Ishikawa (cell line): ENCODE results near the gene SLC6A3.

Source experiments
- CEBPB ChIP-seq: IDR thresholded peaks from 2 replicates; pipeline ENCODE4 v1.6.1; 2012
- CREB1 ChIP-seq: IDR thresholded peaks from 2 replicates; pipeline ENCODE4 v1.6.1; 2012; ENCODE audit warnings: low read depth
- EGR1 ChIP-seq: IDR thresholded peaks from 2 replicates; pipeline ENCODE4 v1.6.1; 2012
- EP300 ChIP-seq: IDR thresholded peaks from 2 replicates; pipeline ENCODE4 v1.6.1; 2012; ENCODE audit warnings: borderline replicate concordance
- FOXM1 ChIP-seq: IDR thresholded peaks from 2 replicates; pipeline ENCODE4 v1.6.1; 2012; ENCODE audit warnings: low read depth, borderline replicate concordance
- NFIC ChIP-seq: IDR thresholded peaks from 2 replicates; pipeline ENCODE4 v1.6.1; 2012
- RAD21 ChIP-seq: IDR thresholded peaks from 2 replicates; pipeline ENCODE4 v1.6.1; 2012; ENCODE audit warnings: low read depth
- TAF1 ChIP-seq: IDR thresholded peaks from 2 replicates; pipeline ENCODE4 v1.6.1; 2012; ENCODE audit warnings: low read depth, mild to moderate bottlenecking
- TCF12 ChIP-seq: IDR thresholded peaks from 2 replicates; pipeline ENCODE4 v1.6.1; 2012; ENCODE audit warnings: low read depth
- TEAD4 ChIP-seq: IDR thresholded peaks from 2 replicates; pipeline ENCODE4 v1.6.1; 2012
- YY1 ChIP-seq: IDR thresholded peaks from 2 replicates; pipeline ENCODE4 v1.6.1; 2012; ENCODE audit warnings: low read depth
- ZBTB7A ChIP-seq: IDR thresholded peaks from 2 replicates; pipeline ENCODE4 v1.6.1; 2012; ENCODE audit warnings: low read depth
- TF ChIP-seq, protein P1 (sequence below): IDR thresholded peaks from 2 replicates; pipeline ENCODE4 v1.6.1; 2012
- TF ChIP-seq, protein P2 (sequence below): IDR thresholded peaks from 2 replicates; pipeline ENCODE4 v1.6.1; 2012
- TF ChIP-seq, protein P3 (sequence below): IDR thresholded peaks from 2 replicates; pipeline ENCODE4 v1.6.1; 2012; ENCODE audit warnings: low read depth, mild to moderate bottlenecking

SLC6A3 gene

DNA sequence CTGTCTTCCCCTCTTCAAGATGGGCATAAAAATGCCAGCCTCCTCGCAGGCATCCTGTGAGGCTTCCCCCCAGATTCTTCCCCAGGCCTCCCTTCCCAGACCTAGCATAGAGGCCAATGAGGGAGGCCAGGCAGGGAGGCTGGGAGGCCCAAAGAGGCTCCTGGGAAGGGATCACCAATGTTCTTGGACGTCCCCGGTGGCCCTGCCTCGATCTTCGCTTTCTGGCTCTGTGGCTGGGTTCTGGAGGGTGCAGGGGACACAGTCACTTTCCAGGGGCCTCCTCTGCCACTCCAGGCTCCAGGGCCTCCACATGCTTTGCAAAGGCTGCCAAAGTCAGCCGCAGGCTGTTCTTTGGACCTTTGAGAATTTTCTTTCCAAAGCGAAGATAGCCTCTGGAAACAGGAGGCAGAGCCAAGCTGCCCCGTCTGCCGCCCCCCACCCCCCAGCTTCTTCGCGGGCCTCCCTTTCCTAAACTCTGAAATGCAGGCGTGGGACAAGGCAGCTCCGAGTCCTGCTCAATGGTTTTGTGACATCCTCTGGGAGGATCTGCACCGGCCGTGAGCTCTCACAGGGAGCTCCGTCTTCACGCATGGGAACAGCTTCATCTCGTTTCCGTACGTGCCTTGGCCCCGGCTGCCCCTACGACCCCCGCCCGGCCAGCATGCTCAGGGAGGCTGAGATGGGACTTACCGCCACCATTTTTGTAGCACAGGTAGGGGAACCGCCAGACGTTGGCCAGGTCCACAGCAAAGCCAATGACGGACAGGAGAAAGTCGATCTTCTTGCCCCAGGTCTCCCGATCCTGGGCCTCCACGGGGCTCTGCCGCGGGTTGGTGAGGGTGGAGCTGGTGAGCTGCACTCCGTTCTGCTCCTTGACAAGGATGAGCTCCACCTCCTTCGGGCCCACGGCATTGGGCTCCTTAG, 2.8 kb downstream of the SLC6A3 start:
- no peak for TF ChIP-seq RAD21
- TF ChIP-seq EGR1 = no peak
- no peak for TF ChIP-seq FOXM1
- TF ChIP-seq, protein P1, sequence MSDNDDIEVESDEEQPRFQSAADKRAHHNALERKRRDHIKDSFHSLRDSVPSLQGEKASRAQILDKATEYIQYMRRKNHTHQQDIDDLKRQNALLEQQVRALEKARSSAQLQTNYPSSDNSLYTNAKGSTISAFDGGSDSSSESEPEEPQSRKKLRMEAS = no peak
- no peak for TF ChIP-seq ZBTB7A
- no peak for TF ChIP-seq TAF1
- TF ChIP-seq TEAD4 = no peak
- no peak for TF ChIP-seq EP300
- TF ChIP-seq, protein P2, sequence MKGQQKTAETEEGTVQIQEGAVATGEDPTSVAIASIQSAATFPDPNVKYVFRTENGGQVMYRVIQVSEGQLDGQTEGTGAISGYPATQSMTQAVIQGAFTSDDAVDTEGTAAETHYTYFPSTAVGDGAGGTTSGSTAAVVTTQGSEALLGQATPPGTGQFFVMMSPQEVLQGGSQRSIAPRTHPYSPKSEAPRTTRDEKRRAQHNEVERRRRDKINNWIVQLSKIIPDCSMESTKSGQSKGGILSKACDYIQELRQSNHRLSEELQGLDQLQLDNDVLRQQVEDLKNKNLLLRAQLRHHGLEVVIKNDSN = no peak

DNA sequence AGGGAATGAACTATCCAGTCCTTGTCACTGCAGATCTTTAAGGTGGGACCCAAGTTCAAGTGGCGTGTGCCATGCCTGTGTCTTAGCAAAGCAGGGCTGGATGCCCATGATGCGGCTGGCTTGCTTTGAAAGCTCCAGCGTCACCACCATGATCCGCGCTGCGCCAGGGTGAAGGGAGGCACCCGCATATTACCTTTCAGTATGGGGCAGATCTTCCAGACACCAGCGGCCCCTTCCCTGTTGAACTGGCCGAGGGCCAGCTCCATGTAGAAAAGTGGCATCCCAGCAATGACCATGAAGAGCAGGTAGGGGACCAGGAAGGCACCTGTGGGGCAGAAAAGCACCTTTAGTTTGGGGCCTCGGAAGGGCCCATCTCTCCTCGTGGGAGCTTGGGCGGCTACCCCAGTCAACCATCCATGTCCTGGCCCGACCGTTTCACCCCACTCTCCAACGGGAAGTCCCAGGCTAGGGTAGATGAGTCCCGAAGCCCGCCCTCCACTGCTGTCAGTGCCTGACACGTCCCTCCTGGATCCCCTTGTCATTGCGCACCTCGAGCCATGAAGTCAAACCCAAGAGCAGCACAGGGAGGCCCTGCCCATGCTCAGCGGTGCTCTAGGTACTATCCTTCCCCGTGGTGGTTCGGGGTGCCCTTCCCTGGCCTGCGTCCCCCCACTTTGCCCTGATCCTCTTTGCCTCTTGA, 3.9 kb downstream of the SLC6A3 start:
- no peak for TF ChIP-seq CREB1
- TF ChIP-seq ZBTB7A = no peak
- TF ChIP-seq CEBPB = no peak
- no peak for TF ChIP-seq NFIC
- TF ChIP-seq TAF1 = no peak
- TF ChIP-seq, protein P1 = no peak
- TF ChIP-seq RAD21 = no peak
- TF ChIP-seq, protein P3, sequence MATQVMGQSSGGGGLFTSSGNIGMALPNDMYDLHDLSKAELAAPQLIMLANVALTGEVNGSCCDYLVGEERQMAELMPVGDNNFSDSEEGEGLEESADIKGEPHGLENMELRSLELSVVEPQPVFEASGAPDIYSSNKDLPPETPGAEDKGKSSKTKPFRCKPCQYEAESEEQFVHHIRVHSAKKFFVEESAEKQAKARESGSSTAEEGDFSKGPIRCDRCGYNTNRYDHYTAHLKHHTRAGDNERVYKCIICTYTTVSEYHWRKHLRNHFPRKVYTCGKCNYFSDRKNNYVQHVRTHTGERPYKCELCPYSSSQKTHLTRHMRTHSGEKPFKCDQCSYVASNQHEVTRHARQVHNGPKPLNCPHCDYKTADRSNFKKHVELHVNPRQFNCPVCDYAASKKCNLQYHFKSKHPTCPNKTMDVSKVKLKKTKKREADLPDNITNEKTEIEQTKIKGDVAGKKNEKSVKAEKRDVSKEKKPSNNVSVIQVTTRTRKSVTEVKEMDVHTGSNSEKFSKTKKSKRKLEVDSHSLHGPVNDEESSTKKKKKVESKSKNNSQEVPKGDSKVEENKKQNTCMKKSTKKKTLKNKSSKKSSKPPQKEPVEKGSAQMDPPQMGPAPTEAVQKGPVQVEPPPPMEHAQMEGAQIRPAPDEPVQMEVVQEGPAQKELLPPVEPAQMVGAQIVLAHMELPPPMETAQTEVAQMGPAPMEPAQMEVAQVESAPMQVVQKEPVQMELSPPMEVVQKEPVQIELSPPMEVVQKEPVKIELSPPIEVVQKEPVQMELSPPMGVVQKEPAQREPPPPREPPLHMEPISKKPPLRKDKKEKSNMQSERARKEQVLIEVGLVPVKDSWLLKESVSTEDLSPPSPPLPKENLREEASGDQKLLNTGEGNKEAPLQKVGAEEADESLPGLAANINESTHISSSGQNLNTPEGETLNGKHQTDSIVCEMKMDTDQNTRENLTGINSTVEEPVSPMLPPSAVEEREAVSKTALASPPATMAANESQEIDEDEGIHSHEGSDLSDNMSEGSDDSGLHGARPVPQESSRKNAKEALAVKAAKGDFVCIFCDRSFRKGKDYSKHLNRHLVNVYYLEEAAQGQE = no peak
- TF ChIP-seq EP300 = no peak
- TF ChIP-seq, protein P2 = no peak
- TF ChIP-seq FOXM1 = no peak
- TF ChIP-seq EGR1 = no peak
- no peak for TF ChIP-seq TCF12
- TF ChIP-seq TEAD4 = no peak
- TF ChIP-seq YY1 = no peak

DNA sequence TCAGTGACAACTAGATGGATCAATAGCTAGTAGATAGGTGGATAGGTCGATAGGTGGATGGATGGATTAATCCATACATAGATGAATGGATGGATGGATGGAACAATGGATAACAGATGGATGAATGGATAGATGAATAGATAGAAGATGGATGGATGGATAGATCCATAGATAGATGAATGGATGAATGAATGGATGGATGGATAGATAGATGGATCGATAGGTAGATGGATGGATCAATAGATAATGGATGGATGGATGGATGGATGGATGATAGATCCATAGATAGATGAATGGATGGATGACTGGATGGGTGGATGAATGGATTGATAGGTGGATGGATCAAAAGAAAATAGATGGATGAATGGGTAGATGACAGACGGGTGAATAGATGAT, 5.1 kb downstream of the SLC6A3 start:
- TF ChIP-seq NFIC (no peak), ZBTB7A (no peak), CEBPB (no peak), TEAD4 (no peak), EGR1 (no peak), EP300 (no peak), TCF12 (no peak), TAF1 (no peak), FOXM1 (no peak), YY1 (no peak), CREB1 (no peak)
- TF ChIP-seq, protein P2 = no peak
- TF ChIP-seq, protein P1 = no peak
- TF ChIP-seq, protein P3 = no peak

DNA sequence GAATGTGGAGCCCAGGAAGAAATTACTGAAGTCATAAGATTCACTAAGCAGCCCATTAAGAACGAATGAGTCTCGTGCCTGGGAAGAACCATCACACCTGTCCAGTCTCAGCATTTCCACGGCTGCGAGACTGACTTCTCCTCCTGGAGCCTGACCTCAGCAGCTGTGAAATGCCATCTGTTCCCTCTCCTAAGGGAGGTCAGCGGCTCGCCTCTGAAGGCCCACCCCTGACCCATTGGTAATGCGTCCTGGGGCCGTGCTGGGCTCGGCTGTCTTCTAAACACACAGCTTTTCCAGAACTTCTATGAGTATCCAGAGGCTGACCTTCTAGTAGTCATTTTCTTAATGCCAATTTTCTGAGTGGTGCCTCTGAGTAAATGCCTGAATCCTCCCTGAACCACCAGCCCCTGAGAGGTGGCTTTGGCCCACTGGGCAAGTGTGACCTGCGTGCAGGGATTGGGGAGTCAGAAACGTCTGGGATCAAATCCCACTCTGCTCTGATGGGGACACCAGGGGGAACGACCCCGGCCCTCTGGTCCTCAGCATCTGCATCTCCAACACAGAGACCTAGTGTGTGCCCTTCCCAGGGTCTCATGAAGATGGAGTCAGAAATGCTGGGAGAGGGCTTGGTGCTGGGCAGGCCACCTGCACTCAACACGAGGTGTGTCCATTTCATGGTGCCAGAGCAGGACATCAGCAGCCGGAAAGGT, 5.7 kb downstream of the SLC6A3 start:
- TF ChIP-seq ZBTB7A (no peak), FOXM1 (no peak), TEAD4 (no peak), EGR1 (no peak), EP300 (no peak), RAD21 (no peak)
- TF ChIP-seq, protein P2 = no peak
- TF ChIP-seq, protein P3 = no peak
